CD4-positive, alpha-beta T cell (primary cell): Measurements from ENCODE around the gene TM4SF4. TPM values are rescaled to one million over a fixed set of nuclear protein-coding genes. Genes with fewer than 3 reads are reported as not detected.

ENCODE experiments used
- ATAC-seq: fragments of 200-7000 bp; cut with Tn5 transposase; one replicate; pipeline ENCODE4 v1.10.0; 2022; ENCODE audit warnings: mild to moderate bottlenecking; ENCODE audit not compliant: poor library complexity
- CTCF ChIA-PET: fragments of 350-600 bp; sonication (Branson Sonifier 250); formaldehyde crosslinking; loops from one replicate; lab custom pipeline; 2021; ENCODE audit warnings: antibody characterized with exemption, inconsistent platforms; lab: Charles Lee
- POLR2A ChIA-PET: fragments of 350-600 bp; sonication (Branson Sonifier 250); formaldehyde crosslinking; loops from one replicate; lab custom pipeline; 2021; ENCODE audit warnings: antibody characterized with exemption, inconsistent platforms; lab: Charles Lee
- DNase-seq, 14 experiments: peaks; one replicate each; pipeline ENCODE4 v3.0.0-alpha.2; 2013 to 2020; ENCODE audit warnings: mixed read lengths in 2 of 14
- H3K27ac ChIP-seq, 2 donors: one replicate each; pipeline versions ENCODE4 v1.5.1 to v1.7.0; 2013; ENCODE audit warnings: low read length in 2 of 2, low read depth in 1 of 2, mild to moderate bottlenecking in 1 of 2
- H3K27me3 ChIP-seq, 2 experiments: 1 replicate in 1 of 2; 2 replicates in 1 of 2; pipeline versions ENCODE4 v1.6.1 to v1.7.0; 2013; ENCODE audit warnings: low read length in 2 of 2, control low read depth in 1 of 2, mild to moderate bottlenecking in 1 of 2, moderate library complexity in 1 of 2; ENCODE audit not compliant: insufficient read depth in 2 of 2, control insufficient read depth in 1 of 2
- H3K36me3 ChIP-seq: one replicate; pipeline ENCODE4 v1.6.1; 2013; ENCODE audit warnings: low read length, control low read depth; ENCODE audit not compliant: insufficient read depth
- H3K4me1 ChIP-seq: one replicate; pipeline ENCODE4 v1.6.1; 2013; ENCODE audit warnings: low read length, control low read depth; ENCODE audit not compliant: insufficient read depth
- H3K4me3 ChIP-seq: one replicate; pipeline ENCODE4 v1.5.1; 2013; ENCODE audit warnings: mild to moderate bottlenecking, low read length, moderate library complexity
- H3K9me3 ChIP-seq, 2 experiments: 1 replicate in 1 of 2; 2 replicates in 1 of 2; pipeline versions ENCODE4 v1.6.1 to v1.7.0; 2013; ENCODE audit warnings: low read length in 2 of 2, mild to moderate bottlenecking in 2 of 2, control low read depth in 1 of 2, moderate library complexity in 1 of 2; ENCODE audit not compliant: control insufficient read depth in 1 of 2, insufficient read depth in 1 of 2
- H3K27ac Mint-ChIP-seq: one replicate; pipeline ENCODE4 v1.8.0; 2020; ENCODE audit warnings: mixed read lengths
- H3K27me3 Mint-ChIP-seq: one replicate; pipeline ENCODE4 v1.8.0; 2021; ENCODE audit warnings: mixed read lengths
- H3K36me3 Mint-ChIP-seq: one replicate; pipeline ENCODE4 v1.8.0; 2021; ENCODE audit warnings: low read depth, mixed read lengths
- H3K4me1 Mint-ChIP-seq: one replicate; pipeline ENCODE4 v1.8.0; 2021; ENCODE audit warnings: low read depth, mixed read lengths
- H3K4me3 Mint-ChIP-seq: one replicate; pipeline ENCODE4 v1.8.0; 2020; ENCODE audit warnings: mild to moderate bottlenecking, mixed read lengths
- H3K9me3 Mint-ChIP-seq: one replicate; pipeline ENCODE4 v1.8.0; 2020; ENCODE audit warnings: mixed read lengths
- CTCF ChIP-seq: fragments of 200-600 bp; IDR thresholded peaks from one replicate; pipeline ENCODE4 v1.8.0; 2022; ENCODE audit warnings: antibody characterized with exemption, mild to moderate bottlenecking
- intact Hi-C, 2 experiments: fragments of 100-400 bp; cut with DNase I in 1 of 2; cut with micrococcal nuclease in 1 of 2; formaldehyde crosslinking; loops; one replicate each; pipeline versions ENCODE4 v1.15.1 to v1.9.0; 2023 to 2025; cut with DNase I, micrococcal nuclease
- total RNA-seq, 174 experiments: library from RNA in 2 of 174; stranded (reverse) in 2 of 174; gene quantifications; one replicate each; pipeline ENCODE4 v1.2.3 and lab custom pipeline; 2021 to 2026

Gene TM4SF4
- total RNA-seq, 2 experiments from 2014 or later, result not detected

GRCh38 chr3:149460117-149460516 lies 14.4 kb upstream of the TM4SF4 start:
- Histone ChIP-seq H3K4me3 (no peak overlapping the region), H3K36me3 (no peaks in the 10 kb centered on the region), H3K27ac (no peak overlapping the region), H3K4me1 (no peaks in the 10 kb centered on the region), H3K9me3 (peaks cover 0 to 3% of the 10 kb centered on the region in 2 experiments), H3K27me3 (peaks cover 0 to 2% of the 10 kb centered on the region in 2 experiments)
- ATAC-seq (no peak), DNase-seq (no peak)
- ChIA-PET POLR2A (no interaction called here), CTCF (interaction anchor here (1.3 kb wide), 1 partner anchor 11 kb away, joined by 3 read pairs; no protein-coding TSS in a partner anchor)
- Mint-ChIP-seq H3K27ac (no peak overlapping the region), H3K9me3 (no peaks in the 10 kb centered on the region), H3K36me3 (no peaks in the 10 kb centered on the region), H3K4me3 (no peak overlapping the region), H3K4me1 (no peaks in the 10 kb centered on the region), H3K27me3 (peaks cover 12% of the 10 kb centered on the region)
- no peak for TF ChIP-seq CTCF
- intact Hi-C loops, result no loop called here

- Histone ChIP-seq H3K36me3 (no peaks in the 10 kb centered on the region), H3K27me3 (peaks cover 0 to 2% of the 10 kb centered on the region in 2 experiments), H3K27ac (no peak overlapping the region), H3K4me3 (no peak overlapping the region), H3K4me1 (no peaks in the 10 kb centered on the region), H3K9me3 (peaks cover 0 to 3% of the 10 kb centered on the region in 2 experiments)
- ChIA-PET CTCF (no interaction called here), POLR2A (no interaction called here)
- intact Hi-C loops, result no loop called here
- Mint-ChIP-seq H3K9me3 (no peaks in the 10 kb centered on the region), H3K4me1 (no peaks in the 10 kb centered on the region), H3K27me3 (peaks cover 8% of the 10 kb centered on the region), H3K36me3 (no peaks in the 10 kb centered on the region), H3K4me3 (no peak overlapping the region), H3K27ac (no peak overlapping the region)
- no peak for DNase-seq
- no peak for ATAC-seq
- no peak for TF ChIP-seq CTCF
These were observed 12.4 kb upstream of the TM4SF4 start for GRCh38 chr3:149462051-149462450.

GRCh38 chr3:149462581-149463011 lies 11.9 kb upstream of the TM4SF4 start:
- TF ChIP-seq CTCF, result no peak
- intact Hi-C loops, result no loop called here
- no peak for ATAC-seq

More at GRCh38 chr3:149462581-149463011, 11.9 kb upstream of the TM4SF4 start:
- CTCF ChIA-PET, result no interaction called here
- peaks cover 0 to 2% of the 10 kb centered on the region in 2 experiments for H3K27me3 ChIP-seq
- Mint-ChIP-seq H3K9me3 (no peaks in the 10 kb centered on the region), H3K27me3 (peaks cover 8% of the 10 kb centered on the region), H3K4me3 (no peak overlapping the region), H3K36me3 (no peaks in the 10 kb centered on the region), H3K27ac (no peak overlapping the region), H3K4me1 (no peaks in the 10 kb centered on the region)
- no peak overlapping the region for H3K27ac ChIP-seq
- H3K36me3 ChIP-seq, result no peaks in the 10 kb centered on the region
- POLR2A ChIA-PET, result no interaction called here
- no peaks in the 10 kb centered on the region for H3K4me1 ChIP-seq
- H3K9me3 ChIP-seq, result peaks cover 0 to 3% of the 10 kb centered on the region in 2 experiments
- no peak overlapping the region for H3K4me3 ChIP-seq
- DNase-seq, result no peak
